GM21367 (cell line): ENCODE measurements around the gene CERK.

Source experiments
- ATAC-seq: cut with Tn5 transposase; IDR thresholded peaks from one replicate; pipeline ENCODE4 v1.9.1; 2021; ENCODE audit not compliant: unreplicated experiment

CERK gene

GRCh38 chr22:46679706-46680269 is 58.3 kb downstream of the CERK start:
- ATAC-seq: no peak

- no peak for ATAC-seq
These were observed 59.0 kb downstream of the CERK start for GRCh38 chr22:46678785-46679700.

GRCh38 chr22:46678003-46678657 is 59.9 kb downstream of the CERK start:
- no peak for ATAC-seq

GRCh38 chr22:46677323-46678002 is 60.6 kb downstream of the CERK start:
- no peak for ATAC-seq

- no peak for ATAC-seq
These were observed 61.2 kb downstream of the CERK start for GRCh38 chr22:46676881-46677280.

- ATAC-seq: no peak
These were observed 61.6 kb downstream of the CERK start for GRCh38 chr22:46676479-46676878.

GRCh38 chr22:46675938-46676337 is 62.1 kb downstream of the CERK start:
- ATAC-seq: no peak

GRCh38 chr22:46675479-46675878 is 62.6 kb downstream of the CERK start:
- no peak for ATAC-seq

- no peak for ATAC-seq
These were observed 63.1 kb downstream of the CERK start for GRCh38 chr22:46674906-46675305.

GRCh38 chr22:46674367-46674781 is 63.7 kb downstream of the CERK start:
- no peak for ATAC-seq

- no peak for ATAC-seq
These were observed 64.3 kb downstream of the CERK start for GRCh38 chr22:46673662-46674236.

GRCh38 chr22:46673205-46673604 is 64.8 kb downstream of the CERK start:
- ATAC-seq: no peak

- no peak for ATAC-seq
These were observed 65.3 kb downstream of the CERK start for GRCh38 chr22:46672731-46673130.

- no peak for ATAC-seq
These were observed 66.1 kb downstream of the CERK start for GRCh38 chr22:46671824-46672432.

GRCh38 chr22:46669201-46669600 is 68.9 kb downstream of the CERK start:
- no peak for ATAC-seq

GRCh38 chr22:46668116-46668515 is 69.9 kb downstream of the CERK start:
- no peak for ATAC-seq

GRCh38 chr22:46667245-46667623 is 70.8 kb downstream of the CERK start:
- no peak for ATAC-seq

- no peak for ATAC-seq
These were observed 71.3 kb downstream of the CERK start for GRCh38 chr22:46666577-46667244.

GRCh38 chr22:46665751-46666280 is 72.2 kb downstream of the CERK start:
- no peak for ATAC-seq

- no peak for ATAC-seq
These were observed 72.8 kb downstream of the CERK start for GRCh38 chr22:46665151-46665695.
